Activated naive CD4-positive, alpha-beta T cell treated with Interleukin-2 at 50 U/mL for 16 hours (primary cell): ENCODE measurements around the gene APOM.

Experiments
- DNase-seq: peaks from one replicate; pipeline ENCODE4 v3.0.0-alpha.2; 2020

APOM gene

GRCh38 chr6:31655349-31656237 lies at the start of gene APOM:
TSS of gene APOM (plus strand) at chr6:31655894. CDS start at chr6:31655967, 73 bp downstream.
- no peak for DNase-seq

- no peak for DNase-seq
These were observed 48.4 kb upstream of the APOM start for GRCh38 chr6:31607317-31607716.

- DNase-seq, result no peak
These were observed 45.9 kb upstream of the APOM start for GRCh38 chr6:31609519-31610406.

- no peak for DNase-seq
These were observed 44.7 kb upstream of the APOM start for GRCh38 chr6:31610968-31611367.

- no peak for DNase-seq
These were observed 41.5 kb upstream of the APOM start for GRCh38 chr6:31614075-31614619.

GRCh38 chr6:31614684-31615578 lies 40.8 kb upstream of the APOM start, which contains the start of gene AIF1:
TSS of gene AIF1 (plus strand) at chr6:31615234. CDS start at chr6:31615330, 96 bp downstream.
- no peak for DNase-seq

GRCh38 chr6:31615748-31616147 lies 39.9 kb upstream of the APOM start:
- DNase-seq, result no peak

- DNase-seq, result no peak
These were observed 38.7 kb upstream of the APOM start for GRCh38 chr6:31617010-31617409.

- DNase-seq, result peak; percentile 97
These were observed 35.7 kb upstream of the APOM start for GRCh38 chr6:31619805-31620585.

GRCh38 chr6:31620586-31621319 lies 34.9 kb upstream of the APOM start, which contains the start of gene PRRC2A:
TSS of gene PRRC2A (plus strand) at chr6:31620715. CDS start at chr6:31622790, 2,075 bp downstream.
- peak; percentile 82 for DNase-seq

- no peak for DNase-seq
These were observed 34.3 kb upstream of the APOM start for GRCh38 chr6:31621320-31621939.

GRCh38 chr6:31621991-31622390 lies 33.7 kb upstream of the APOM start:
- DNase-seq, result no peak

- DNase-seq, result no peak
These were observed 33.0 kb upstream of the APOM start for GRCh38 chr6:31622684-31623091.

GRCh38 chr6:31624070-31624469 lies 31.6 kb upstream of the APOM start:
- no peak for DNase-seq

GRCh38 chr6:31626952-31627351 lies 28.7 kb upstream of the APOM start:
- DNase-seq, result no peak

GRCh38 chr6:31627690-31628287 lies 27.9 kb upstream of the APOM start:
- no peak for DNase-seq

- no peak for DNase-seq
These were observed 26.7 kb upstream of the APOM start for GRCh38 chr6:31629014-31629413.

- DNase-seq, result no peak
These were observed 25.3 kb upstream of the APOM start for GRCh38 chr6:31630177-31630934.

- DNase-seq, result no peak
These were observed 24.5 kb upstream of the APOM start for GRCh38 chr6:31631209-31631608.
